Fibroblast of skin of scalp (primary cell): Measurements from ENCODE around the gene SPDYE2B.
A peak's percentile ranks its signal among the peaks of the same experiment; 100 is the strongest.
"Not testable (repeated sequence)": the region's sequence is repeated elsewhere in the genome, so short reads cannot be mapped to it uniquely, and the experiment has no call there.

Source experiments
- DNase-seq: peaks from one replicate; pipeline ENCODE4 v3.0.0-alpha.2; 2013

SPDYE2B gene

DNA sequence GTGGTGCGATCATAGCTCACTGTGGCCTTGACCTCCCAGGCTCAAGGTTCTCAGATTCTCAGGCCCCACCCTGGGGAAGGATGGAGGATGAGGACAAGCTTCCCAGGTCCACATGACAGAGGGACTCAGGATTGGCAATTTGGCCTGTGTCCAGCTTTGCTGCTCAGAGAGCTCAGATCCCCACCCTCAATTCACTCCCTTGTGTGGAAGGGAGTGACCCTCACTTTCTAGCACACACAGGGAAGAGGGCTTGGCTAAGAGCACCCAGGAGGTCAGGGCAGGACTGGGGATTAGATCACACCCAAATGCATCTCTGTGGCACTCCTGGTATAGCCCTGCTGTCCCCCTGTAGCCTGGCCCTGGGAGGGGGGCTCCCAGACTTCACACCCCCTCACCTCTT lies 6.7 kb upstream of the SPDYE2B start:
- not testable (repeated sequence) for DNase-seq

DNA sequence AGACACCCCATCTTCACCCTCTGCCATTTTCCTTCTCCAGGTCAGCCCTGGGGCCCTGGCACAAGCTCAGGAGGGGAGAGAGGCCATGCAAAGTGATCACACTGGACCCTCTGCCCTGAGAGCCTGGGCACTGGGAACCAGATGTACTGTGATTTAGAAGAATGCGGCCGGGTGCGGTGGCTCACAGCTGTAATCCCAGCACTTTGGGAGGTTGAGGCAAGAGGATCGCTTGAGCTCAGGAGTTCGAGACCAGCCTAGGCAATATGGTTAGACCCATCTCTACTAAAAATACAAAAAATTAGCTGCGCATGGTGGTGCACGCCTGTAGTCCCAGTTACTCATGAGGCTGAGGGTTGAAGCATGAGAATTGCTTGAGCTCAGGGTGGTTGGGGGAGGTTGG lies 2.3 kb upstream of the SPDYE2B start:
- not testable (repeated sequence) for DNase-seq

DNA sequence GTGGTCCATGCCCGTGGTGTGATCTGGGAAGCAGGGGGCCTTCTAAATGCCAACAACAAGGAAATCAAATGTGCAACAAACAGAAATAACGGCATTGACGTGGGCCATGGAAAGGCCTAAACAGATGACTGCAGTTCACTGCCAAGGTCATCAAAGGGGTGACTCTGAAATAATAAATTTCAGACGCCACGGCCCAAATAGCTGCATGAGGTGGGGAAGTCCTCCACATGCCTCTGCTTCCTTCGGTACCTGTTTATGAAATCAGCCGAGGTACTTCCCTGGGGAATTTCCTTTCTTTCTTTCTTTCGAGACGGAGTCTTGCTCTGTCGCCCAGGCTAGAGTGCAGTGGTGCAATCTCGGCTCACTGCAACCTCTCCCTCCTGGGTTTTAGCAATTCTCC lies 14.6 kb downstream of the SPDYE2B start:
- not testable (repeated sequence) for DNase-seq

DNA sequence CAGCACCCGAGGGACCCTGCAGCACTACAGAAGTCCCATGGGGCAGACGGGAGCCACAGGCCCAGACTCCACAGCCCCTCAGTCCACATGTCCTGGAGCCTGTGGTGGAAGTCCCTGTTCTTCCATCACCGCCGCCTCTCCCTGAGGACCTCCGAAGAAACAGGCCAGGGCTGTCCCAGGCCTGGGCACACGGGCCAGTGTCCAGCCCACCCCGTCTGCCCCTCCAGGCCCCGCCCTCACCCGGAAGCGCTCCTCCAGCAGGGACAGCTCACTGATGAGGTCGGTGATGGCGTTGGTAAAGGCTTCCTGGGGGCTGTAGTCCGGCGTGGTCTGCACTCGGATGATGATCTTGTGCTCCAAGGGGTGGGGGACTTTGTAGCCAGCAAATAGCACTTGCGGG lies 16.7 kb downstream of the SPDYE2B start:
- not testable (repeated sequence) for DNase-seq

DNA sequence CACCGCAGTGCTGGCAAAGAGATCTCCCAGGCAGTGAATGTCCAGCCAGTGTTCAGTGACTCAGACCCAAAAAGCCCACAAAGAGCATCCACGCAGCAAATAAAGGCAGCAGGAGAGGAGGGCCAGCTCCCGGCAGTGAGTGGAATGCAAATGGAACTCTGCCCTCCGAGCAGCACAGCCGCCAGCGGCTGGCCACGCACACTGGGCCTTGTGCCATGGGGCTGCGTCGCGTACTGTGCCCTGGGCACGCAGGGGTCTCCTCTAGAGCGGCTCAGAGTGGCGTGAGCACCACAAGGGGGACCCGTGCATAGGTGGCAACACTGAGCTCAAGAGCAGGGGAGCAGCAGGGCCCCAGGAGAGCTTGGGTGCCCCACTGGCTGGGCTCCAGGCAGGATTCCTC lies 17.4 kb downstream of the SPDYE2B start:
- not testable (repeated sequence) for DNase-seq

DNA sequence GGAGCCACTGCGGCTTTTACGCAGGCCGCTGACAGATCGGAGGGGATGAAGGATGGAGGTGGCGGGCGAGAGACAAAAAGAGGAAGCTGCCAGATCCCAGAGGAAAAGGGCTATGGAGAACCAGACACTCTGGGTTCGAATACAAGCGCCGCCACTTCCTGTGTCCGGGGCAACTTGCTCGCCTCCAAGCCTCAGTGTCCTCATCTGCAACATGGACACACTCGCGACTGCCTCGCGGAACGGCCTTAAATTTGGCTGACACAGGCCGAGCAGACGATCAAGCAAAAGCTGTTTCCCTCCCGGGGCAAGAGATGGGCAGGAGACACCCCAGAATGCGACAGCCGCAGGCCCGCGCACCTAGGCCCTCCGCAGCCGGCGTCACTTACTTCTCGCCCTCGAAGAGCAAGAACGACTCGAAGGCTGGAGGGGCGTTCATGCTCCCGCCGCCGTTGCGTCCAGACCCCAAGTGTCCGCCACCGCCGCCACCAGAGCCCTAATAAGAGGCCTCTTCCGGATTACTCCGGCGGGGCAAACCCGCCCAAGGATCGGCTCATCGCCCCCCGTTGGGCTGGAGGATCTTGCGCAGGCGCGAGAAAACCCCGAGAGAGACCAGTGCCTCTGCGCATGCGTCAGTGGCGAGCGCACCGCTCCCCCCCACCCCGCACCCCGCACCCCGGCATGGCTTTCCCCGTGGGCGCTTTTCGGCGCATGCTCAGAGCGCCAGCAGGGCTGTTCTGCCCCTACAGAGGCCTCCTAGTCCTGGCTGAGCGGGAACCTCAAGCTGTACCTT lies 21.2 kb downstream of the SPDYE2B start, which contains the start of gene POLR2J2:
TSS of gene POLR2J2 (minus strand) at position 498 of the 790 bp plus-strand sequence. CDS start at position 436, 62 bp downstream.
- not testable (repeated sequence) for DNase-seq

DNA sequence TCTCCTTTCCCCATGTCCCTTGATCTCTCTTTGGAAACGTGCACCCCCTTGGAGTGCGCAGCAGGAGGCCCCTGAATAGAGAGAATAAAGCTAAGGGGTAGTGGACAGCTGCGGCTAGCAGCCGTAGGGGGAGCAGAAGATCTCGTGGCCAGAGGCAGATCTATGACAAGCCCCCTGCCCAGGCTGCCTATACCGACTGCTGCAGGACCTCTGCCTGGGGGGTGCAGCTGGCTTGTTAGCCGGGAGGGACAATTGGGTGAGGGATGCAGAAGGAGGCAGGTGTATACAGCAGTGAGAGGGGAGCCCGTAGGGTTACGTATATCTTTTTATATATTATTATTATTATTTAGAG lies 21.8 kb downstream of the SPDYE2B start:
- DNase-seq: not testable (repeated sequence)

DNA sequence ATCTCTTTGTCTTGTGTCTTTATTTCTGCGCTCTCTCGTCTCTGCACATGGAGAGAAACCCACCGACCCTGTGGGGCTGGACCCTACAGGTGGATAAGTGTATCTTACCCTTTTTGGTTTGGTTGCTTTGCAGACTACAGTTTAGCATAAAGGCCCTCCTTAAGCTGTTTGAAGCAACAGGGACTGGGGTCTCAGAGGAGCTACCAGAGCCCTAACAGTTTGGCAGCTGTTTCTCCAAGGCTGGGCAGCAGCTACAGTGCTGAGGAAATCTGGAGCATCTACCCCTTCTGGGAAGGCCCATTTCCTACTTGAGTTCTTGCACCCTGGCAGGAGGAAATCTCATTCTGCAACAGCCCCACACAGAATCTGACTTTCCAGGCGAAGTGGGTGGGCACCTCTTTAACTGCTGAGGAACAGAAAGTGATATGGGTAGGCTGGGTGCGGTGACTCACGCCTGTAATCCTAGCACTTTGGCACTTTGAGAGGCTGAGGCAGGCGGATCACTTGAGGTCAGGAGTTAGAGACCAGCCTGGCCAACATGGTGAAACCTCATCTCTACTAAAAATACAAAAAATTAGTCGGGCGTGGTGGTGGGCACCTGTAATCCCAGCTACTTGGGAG lies 23.4 kb downstream of the SPDYE2B start:
- DNase-seq: not testable (repeated sequence)

DNA sequence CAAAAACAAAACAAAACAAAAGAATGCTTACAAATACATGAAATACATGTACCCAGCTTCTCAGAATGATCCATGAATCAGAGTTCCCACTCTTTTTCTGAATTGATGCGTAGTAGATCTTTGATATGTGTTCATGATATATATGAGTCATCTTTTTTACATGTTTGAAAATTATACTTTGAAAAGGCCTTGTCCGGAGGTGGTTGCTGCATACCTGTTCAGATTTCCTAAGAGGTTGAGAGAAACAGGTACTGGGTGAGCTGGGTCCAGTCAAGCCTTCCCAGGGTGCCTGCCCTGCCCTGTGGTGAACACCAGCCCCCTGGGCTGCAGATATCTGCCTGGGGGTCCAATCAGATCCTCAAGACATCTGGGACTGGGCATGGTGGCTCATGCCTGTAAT lies 25.4 kb downstream of the SPDYE2B start:
- not testable (repeated sequence) for DNase-seq

DNA sequence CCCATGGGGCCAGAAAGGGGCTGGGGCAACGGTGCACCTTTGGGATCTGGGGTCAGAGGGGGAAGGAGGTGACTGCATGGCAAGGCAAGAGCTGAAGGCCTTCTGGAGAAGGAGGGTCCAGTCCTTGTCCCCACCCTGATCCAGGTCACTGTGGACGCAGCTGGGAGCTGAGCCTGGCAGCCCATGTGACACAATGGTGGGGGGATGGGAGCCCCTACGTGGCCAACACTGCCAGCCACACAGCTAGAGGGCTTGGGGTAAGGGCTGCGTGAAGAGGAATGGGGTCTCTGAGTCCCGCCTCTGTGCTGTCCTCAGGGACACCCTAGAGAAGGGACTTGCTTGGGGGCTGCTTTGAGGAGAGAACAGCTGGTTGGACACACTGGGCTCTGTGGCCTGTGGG lies 30.7 kb downstream of the SPDYE2B start:
- DNase-seq: not testable (repeated sequence)

DNA sequence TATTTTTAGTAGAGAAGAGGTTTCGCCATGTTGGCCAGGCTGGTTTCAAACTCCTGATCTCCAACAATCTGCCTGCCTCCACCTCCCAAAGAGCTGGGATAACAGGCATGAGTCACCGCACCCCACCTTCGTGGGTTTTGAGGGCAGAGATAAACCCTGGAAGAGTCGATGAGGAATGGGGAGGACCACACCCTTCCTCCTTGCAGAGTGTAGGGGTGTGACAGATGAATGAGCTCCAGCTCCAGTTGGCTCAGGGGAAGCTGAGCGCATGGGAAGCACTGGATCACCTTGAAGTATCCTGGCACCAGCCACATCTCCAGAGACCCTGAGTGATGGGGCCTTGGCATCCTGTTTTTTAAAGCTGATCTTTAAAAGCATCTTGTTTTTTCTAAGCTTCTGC lies 32.4 kb downstream of the SPDYE2B start:
- not testable (repeated sequence) for DNase-seq

DNA sequence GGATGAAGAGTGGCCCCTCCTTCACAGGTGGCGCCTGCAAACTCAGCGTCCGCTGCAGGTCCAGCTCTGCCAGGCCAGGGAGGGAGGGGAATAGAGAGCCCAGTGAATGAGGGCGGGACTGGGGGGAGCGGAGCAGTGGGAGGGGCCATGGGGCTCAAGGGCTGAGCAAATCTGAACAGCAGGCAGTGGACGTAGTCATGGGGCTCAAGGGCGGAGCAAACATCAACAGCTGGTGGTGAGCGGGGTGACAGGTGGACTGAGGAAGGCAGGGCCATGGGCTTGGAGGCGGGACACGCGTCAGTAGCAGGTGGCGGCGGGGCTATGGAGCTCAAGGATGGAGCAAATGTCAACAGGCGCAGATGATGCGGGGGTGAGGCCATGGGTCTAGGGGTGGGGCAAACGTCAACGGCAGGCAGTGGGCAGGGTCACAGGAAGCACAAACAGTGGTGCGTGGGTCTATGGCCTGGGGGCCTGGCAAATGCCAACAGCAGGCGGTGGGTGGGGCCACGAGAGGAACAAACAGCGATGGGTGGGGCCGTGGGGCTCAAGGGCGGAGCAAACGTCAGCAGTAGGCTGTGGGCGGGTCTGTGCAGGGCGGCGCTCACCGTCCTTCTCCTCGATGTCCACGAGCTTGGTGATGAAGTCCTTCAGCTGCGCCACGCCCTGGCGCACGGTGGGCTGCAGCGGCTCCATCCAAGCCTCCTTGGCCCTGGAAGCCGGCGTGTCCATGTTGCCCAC lies 38.3 kb downstream of the SPDYE2B start:
- not testable (repeated sequence) for DNase-seq

DNA sequence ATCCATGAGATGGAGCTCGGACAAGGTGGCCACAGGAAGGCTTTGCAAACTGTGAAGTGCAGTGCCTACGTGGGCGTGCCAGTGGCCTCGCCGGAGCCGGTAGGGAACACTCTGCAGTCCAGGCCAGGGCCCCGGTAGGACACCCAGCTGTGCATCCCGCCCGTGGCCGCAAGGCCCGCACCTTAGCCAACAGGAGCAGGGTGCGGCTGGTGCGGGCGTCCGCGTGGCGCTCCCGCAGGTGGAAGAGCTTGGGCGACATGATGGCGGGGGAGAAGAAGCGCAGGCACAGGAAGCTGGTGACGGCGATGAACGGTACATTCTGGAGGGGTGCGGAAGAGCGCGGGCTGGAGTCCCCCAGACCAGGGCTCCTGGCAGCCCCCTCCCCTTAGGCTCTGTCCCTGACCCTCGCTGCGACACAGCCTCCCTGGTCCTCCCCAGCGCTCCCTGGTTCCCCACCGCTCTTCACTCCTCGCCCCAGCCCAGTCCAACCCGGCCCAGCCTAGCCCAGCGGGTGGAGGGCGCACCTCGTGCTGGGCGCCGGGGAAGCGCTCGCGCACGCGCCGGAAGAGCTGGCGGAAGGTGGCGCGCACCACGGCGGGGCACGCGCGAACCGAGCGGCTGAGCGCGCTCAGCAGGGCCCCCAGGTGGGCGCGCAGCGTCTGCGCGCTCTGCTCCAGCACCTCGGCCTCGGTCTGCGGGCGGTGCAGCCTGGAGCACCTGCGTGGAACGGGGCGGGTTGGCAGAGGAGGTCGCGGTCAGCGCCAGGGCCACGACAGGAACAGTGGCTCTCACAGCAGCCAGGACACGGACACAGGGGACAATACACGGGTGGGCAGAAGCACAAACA lies 39.5 kb downstream of the SPDYE2B start:
- not testable (repeated sequence) for DNase-seq

DNA sequence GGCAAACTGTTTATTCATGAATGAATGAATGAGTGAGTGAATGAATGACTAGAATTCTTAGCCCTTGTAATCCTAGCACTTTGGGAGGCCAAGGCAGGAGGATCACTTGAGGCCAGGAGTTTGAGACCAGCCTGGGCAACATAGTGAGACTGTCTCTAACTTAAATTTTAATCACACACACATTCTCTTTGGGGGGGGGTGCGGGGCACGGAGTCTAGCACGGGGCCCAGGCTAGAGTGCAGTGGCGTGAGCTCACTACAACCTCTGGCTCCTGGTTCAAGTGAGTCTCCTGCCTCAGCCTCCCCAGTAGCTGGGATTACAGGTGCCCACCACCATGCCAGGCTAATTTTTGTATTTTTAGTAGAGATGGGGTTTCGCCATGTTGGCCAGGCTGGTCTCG lies 40.5 kb downstream of the SPDYE2B start:
- not testable (repeated sequence) for DNase-seq

DNA sequence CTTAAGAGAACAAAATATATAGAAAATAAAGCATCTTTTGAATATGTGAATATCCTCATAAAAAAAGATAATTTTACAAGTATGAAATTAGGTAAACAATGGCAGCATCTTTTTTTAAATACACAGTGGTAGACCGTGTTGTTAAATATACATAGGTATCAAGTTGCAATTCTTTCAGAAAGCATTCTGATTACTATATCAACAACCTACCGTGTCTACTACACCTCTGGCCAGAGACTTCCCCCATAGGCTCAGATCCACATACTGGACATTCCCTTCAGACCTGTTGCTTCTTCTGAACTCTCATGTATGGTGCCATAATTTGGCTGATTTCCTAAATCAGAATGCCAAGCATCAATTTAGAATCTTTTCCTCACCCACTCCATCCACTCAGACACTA lies 43.9 kb downstream of the SPDYE2B start:
- DNase-seq: not testable (repeated sequence)

DNA sequence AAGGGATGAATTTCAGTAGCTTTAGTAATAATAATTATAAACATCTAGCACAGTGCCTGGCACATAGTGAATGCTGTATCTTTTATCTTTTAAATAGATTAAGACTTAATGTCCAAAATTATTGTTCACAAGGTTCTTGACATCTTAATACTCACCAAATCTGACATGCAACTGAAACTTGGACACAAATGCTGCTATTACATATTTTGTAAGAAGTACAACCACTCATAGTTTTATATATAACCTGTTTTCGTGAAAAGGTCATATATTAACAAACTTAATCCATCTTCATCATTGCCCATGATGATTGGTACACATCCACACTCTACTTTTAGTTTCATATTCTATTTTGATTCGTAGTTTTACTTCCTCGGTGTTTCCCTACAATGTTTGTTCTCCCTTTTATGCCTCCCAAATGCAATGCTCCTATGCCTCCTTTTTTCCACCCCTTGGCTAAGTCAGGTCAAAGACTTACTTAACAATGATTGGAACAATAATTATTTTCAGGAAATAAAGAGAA lies 45.0 kb downstream of the SPDYE2B start:
- not testable (repeated sequence) for DNase-seq

DNA sequence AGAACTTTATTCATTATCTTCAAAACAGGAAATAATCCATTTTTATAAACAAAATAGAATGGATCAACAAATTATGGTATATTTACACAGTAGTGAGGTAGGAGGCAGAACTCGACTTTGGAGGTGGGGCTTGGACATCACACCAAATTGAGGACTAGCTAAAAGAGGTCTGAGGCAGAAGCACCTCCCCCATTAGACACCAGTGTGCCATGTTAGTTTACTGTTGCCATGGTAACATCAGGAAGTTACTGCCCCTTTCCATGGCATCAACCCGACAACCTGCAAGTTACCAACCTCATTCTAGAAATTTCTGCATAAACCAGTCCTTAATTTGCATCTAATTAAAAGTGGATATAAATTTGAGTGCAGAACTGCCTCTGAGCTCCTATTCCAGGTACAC lies 45.9 kb downstream of the SPDYE2B start:
- DNase-seq: not testable (repeated sequence)

DNA sequence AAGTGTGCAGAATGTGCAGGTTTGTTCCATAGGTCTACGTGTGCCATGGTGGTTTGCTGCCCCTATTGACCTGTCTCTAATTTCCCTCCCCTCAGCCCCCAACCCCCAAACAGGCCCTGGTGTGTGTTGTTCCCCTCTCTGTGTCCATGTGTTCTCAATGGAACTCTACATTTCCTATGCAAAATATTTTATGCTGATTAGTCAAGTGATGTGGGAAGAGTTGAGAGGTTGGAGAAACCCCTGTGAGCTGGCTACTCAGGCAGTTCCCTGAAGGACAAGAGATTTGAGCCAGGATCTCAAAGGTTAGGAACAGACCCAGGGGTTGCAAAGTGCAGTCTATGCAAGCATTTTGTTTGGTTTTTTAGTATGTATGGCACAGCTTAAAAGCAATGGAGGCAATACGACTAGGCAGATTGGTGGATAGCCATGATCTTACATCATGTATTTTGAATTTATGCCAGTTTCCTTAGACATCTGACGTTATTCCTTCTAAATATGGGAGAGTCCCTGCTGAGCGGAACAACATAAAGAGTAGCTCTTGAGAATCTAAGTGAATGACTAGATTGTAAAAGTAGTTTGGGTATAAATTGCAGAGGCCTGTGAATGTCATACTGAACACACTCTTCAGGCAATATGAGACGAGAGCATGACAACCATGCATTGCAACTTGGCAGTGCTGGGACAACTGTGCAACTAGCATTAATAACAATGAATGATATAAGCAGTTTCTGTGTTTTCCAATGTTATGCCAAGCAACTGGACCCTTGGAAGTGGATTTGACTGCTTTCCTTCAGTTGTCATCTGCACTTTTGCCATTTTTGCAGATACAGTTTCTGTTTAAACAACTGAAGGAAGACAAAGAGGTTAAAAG lies 47.8 kb downstream of the SPDYE2B start:
- DNase-seq: peak; percentile 7

DNA sequence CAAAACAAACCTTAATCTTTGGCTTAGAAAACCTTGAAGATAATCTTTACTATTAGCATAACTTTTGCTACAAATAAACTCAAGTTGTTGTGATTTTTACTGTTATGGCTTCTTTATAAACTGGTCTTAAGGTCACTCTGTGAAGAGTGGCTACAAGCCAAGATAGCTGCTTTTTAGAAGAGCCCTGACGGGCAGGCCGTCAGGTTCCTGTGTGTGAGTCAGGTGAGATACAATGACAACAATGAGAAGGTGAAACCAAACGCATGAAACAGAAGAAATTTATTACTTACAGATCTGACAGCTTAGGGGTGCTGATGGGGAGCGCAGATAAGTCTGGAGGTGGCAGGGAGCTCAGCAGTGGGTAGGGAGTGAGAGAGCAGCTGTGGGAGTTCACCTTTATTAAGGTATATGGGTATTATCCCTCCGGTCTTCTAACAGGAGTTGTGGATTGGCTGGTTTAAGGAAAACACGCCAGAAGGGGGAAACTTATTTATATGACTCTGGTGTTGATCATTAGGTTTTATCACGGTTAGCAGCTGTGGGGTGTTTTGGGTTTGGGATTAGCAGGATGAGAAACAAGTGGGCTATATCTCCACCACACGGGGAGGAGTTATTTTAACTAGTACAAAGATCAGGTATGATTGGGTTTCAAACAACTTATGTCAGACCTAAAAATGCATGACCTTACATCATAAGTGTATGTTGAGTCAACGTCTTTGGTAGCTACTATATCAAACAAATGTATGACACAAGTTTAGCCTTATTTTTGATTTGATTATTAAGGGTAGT lies 49.0 kb downstream of the SPDYE2B start:
- DNase-seq: not testable (repeated sequence)
